ENCODE results near the gene DNASE1L2. TPM values are rescaled to one million over a fixed set of nuclear protein-coding genes. Genes with fewer than 3 reads are reported as not detected.

Gene DNASE1L2
- total and polyA plus RNA-seq, 2 donors (not counting 3 experiments of a cell fraction or from before 2014, with no cell fraction given): 0.57 to 1.2 TPM

- peaks cover 7% of the 10 kb centered on the region for H3K4me1 ChIP-seq (ENCODE audit: control insufficient read depth, extremely low read depth, insufficient read depth, low read length)
- H3K36me3 ChIP-seq (ENCODE audit: control insufficient read depth in 2 of 2, extremely low read depth in 1 of 2, insufficient read depth in 2 of 2, low read length in 2 of 2): peaks cover 0 to 2% of the 10 kb centered on the region in 2 experiments
- FAIRE-seq: peak; percentile 99
- H3K9me3 ChIP-seq (replicated peaks; ENCODE audit: control insufficient read depth, insufficient read depth, low read length): no peaks in the 10 kb centered on the region
- TF ChIP-seq MYC (IDR thresholded peaks at IDR 0.05; ENCODE audit: low read depth, low read length) (no peak), FOS (IDR thresholded peaks at IDR 0.05; ENCODE audit: borderline replicate concordance, insufficient read depth, low read length) (no peak), EZH2 (IDR thresholded peaks at IDR 0.05; ENCODE audit: borderline replicate concordance, low read depth, low read length, severe bottlenecking) (no peak), GATA2 (IDR thresholded peaks at IDR 0.05; ENCODE audit: insufficient read depth, insufficient read length, low read depth, low read length) (no peak), CTCF (IDR thresholded peaks at IDR 0.05; ENCODE audit: extremely low read depth in 1 of 2, insufficient read depth in 1 of 2, low read depth in 1 of 2, low read length in 2 of 2) (no peak), JUN (IDR thresholded peaks at IDR 0.05; ENCODE audit: borderline replicate concordance, insufficient read depth, insufficient read length, low read depth) (no peak), POLR2A (IDR thresholded peaks at IDR 0.05; ENCODE audit: low read depth, low read length) (peak; percentile 96), MAX (IDR thresholded peaks at IDR 0.05; ENCODE audit: insufficient read depth, insufficient read length) (peak; percentile 41), POLR2AphosphoS5 (IDR thresholded peaks at IDR 0.05; ENCODE audit: insufficient read depth, low read depth, low read length) (peak; percentile 93)
- peak within 1 kb of the TSS; percentile 84 for H3K4me2 ChIP-seq (ENCODE audit: insufficient read depth, low read length)
- no peaks in the 10 kb centered on the region for H4K20me1 ChIP-seq (replicated peaks; ENCODE audit: control insufficient read depth, extremely low read depth, insufficient read depth, low read length)
- no peaks in the 10 kb centered on the region for H3K9me1 ChIP-seq (replicated peaks; ENCODE audit: control insufficient read depth, extremely low read depth, insufficient read depth, low read length)
- H3K27me3 ChIP-seq (ENCODE audit: control insufficient read depth in 2 of 2, insufficient read depth in 2 of 2, low read length in 2 of 2): no peaks in the 10 kb centered on the region
- intact Hi-C loops (cut with micrococcal nuclease): loop anchor here (1.0 to 2.0 kb wide), 7 partner anchors 8 to 237 kb away; partner anchors contain the start of genes ECI1, MLST8, RNPS1 and TEDC2
- H3K4me3 ChIP-seq (replicated peaks in 1 of 3; ENCODE audit: insufficient read depth in 1 of 3, low read depth in 1 of 3, low read length in 3 of 3): peak within 1 kb of the TSS; percentile 54 to 79 (median 74)
- H3K27ac ChIP-seq (ENCODE audit: insufficient read depth, low read depth, low read length): peak within 1 kb of the TSS; percentile 41
- dilution Hi-C loops (cut with MboI; ENCODE audit: extremely low pct_ligation_motif_present, low sequenced_read_pairs): no loop called here
- peak within 1 kb of the TSS; percentile 98 for H2AFZ ChIP-seq (ENCODE audit: low read depth, low read length)
- CTCF ChIA-PET: no interaction called here
- H3K79me2 ChIP-seq (ENCODE audit: control insufficient read depth, insufficient read depth, low read length): peaks cover 36% of the 10 kb centered on the region
- peak; percentile 99 for DNase-seq (ENCODE audit: low read depth, low spot score)
- no TSS peak for BruUV-seq (replicated peaks)
- peak within 1 kb of the TSS; percentile 84 for H3K9ac ChIP-seq (replicated peaks; ENCODE audit: extremely low read depth, insufficient read depth, low read length)
- POLR2A ChIA-PET: no interaction called here
These were observed 12.9 kb upstream of the DNASE1L2 start, which contains the start of gene E4F1 for GRCh38 chr16:2223221-2223941. Gene E4F1 (plus strand): TSS chr16:2223591. CDS start chr16:2223614, 23 bp downstream.
